SH-SY5Y (cell line): ENCODE data around the gene LETM1.

Experiments used
- GATA2 ChIP-seq: IDR thresholded peaks from 2 replicates; pipeline ENCODE4 v1.6.1; 2011; ENCODE audit warnings: mild to moderate bottlenecking, low read depth, low read length
- GATA3 ChIP-seq: IDR thresholded peaks from 2 replicates; pipeline ENCODE4 v1.6.1; 2011; ENCODE audit warnings: low read depth, mild to moderate bottlenecking, low read length, moderate library complexity

DNA sequence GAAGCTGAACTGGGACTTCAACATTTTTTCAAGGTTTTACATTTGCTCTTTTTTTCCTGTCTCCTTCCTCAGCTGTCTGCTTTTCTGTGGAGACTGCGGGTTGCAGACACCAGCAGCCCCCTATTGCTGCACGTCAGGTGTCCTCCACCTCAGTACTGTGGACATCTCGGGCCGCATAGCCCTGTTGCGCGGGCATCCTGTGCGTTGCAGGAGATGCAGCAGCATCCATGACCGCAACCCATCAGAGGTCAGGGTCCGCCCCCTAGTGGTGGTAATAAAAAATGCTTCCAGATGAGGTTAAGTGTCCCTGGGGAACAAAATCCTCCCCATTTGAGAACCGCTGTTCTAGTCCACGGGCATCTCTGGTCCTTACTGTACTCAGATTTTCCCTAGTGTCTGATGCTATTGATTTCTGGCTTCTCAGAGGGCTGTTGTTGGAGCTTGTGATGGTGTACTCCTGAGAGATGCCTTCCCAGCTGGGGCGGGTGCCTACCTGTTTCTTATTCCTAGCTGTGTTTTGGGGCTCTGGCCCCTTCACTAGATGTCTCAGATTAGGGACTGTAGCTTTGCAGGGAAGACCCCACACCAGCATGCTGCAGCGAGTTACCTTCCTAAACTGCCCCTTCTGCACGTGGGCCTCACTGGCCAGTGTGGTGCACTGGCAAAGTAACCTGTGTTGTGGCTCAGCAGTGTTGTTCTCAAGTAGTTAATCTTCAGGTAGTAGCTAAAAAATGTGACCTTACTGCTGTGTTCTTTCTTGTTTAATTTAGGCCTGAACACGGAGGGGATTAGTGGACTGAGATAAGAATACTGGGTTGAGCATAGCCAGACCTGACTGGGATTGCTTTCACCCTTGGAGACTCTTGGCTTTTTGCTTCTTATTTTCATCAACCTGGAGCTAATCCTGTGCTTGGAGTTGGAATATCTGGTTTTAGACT, 43.5 kb upstream of the LETM1 start:
- TF ChIP-seq GATA2 (no peak), GATA3 (no peak)
